CD14-positive monocyte (primary cell): ENCODE data around the gene STX8. TPM values are rescaled to one million over a fixed set of nuclear protein-coding genes. Genes with fewer than 3 reads are reported as not detected.

ENCODE experiments used
- DNase-seq, 3 donors: peaks; one replicate each; pipeline ENCODE4 v3.0.0-alpha.2; 2011 to 2022
- H2AFZ ChIP-seq: 2 replicates; pipeline ENCODE4 v1.6.0; 2012; ENCODE audit warnings: mild to moderate bottlenecking, low read depth, low read length, inconsistent platforms; ENCODE audit not compliant: insufficient read depth, poor library complexity, severe bottlenecking
- H3K27ac ChIP-seq, 2 donors: 1 replicate in 1 of 2; 2 replicates in 1 of 2; pipeline ENCODE4 v1.5.1; 2012 to 2013; ENCODE audit warnings: low read length in 2 of 2, control low read depth in 1 of 2, inconsistent platforms in 1 of 2, low read depth in 1 of 2, mild to moderate bottlenecking in 1 of 2
- H3K27me3 ChIP-seq, 2 donors: one replicate each; pipeline versions ENCODE4 v1.6.0 to v1.6.1; 2011 to 2013; ENCODE audit warnings: low read length in 2 of 2; ENCODE audit not compliant: control insufficient read depth in 2 of 2, insufficient read depth in 2 of 2
- H3K36me3 ChIP-seq, 2 donors: replicated peaks in 1 of 2; 1 replicate in 1 of 2; 2 replicates in 1 of 2; pipeline versions ENCODE4 v1.5.1 to v1.6.1; 2012 to 2013; ENCODE audit warnings: low read length in 2 of 2, control low read depth in 1 of 2, inconsistent platforms in 1 of 2, mild to moderate bottlenecking in 1 of 2; ENCODE audit not compliant: insufficient read depth in 2 of 2, control insufficient read depth in 1 of 2
- H3K4me1 ChIP-seq, 2 donors: 1 replicate in 1 of 2; 2 replicates in 1 of 2; pipeline versions ENCODE4 v1.5.1 to v1.6.1; 2012 to 2013; ENCODE audit warnings: low read length in 2 of 2, control low read depth in 1 of 2, inconsistent platforms in 1 of 2, mild to moderate bottlenecking in 1 of 2, moderate library complexity in 1 of 2; ENCODE audit not compliant: insufficient read depth in 2 of 2, control insufficient read depth in 1 of 2
- H3K4me2 ChIP-seq: replicated peaks from 2 replicates; pipeline ENCODE3; 2012; ENCODE audit warnings: low read length, moderate library complexity, mild to moderate bottlenecking; ENCODE audit not compliant: poor library complexity, severe bottlenecking; ENCODE audit errors: extremely low read depth
- H3K4me3 ChIP-seq, 3 experiments: fragments of 200-600 bp in 1 of 3; sonication (generic) in 1 of 3; replicated peaks in 1 of 3; 1 replicate in 2 of 3; 2 replicates in 1 of 3; pipeline ENCODE4 v1.5.1; 2011 to 2013; ENCODE audit warnings: low read length in 3 of 3, mild to moderate bottlenecking in 3 of 3, control low read depth in 2 of 3, low read depth in 2 of 3, inconsistent platforms in 1 of 3, moderate library complexity in 1 of 3
- H3K79me2 ChIP-seq: 2 replicates; pipeline ENCODE4 v1.6.0; 2012; ENCODE audit warnings: mild to moderate bottlenecking, control low read depth, inconsistent platforms, low read length, moderate library complexity; ENCODE audit not compliant: insufficient read depth
- H3K9ac ChIP-seq: 2 replicates; pipeline ENCODE4 v1.6.0; 2017; ENCODE audit warnings: low read length, mild to moderate bottlenecking; ENCODE audit not compliant: insufficient read depth, poor library complexity, severe bottlenecking
- H3K9me3 ChIP-seq, 2 donors: replicated peaks in 1 of 2; 1 replicate in 1 of 2; 2 replicates in 1 of 2; pipeline versions ENCODE4 v1.5.1 to v1.6.1; 2012 to 2013; ENCODE audit warnings: low read length in 2 of 2, control low read depth in 1 of 2; ENCODE audit not compliant: control insufficient read depth in 1 of 2, insufficient read depth in 1 of 2
- H4K20me1 ChIP-seq: 2 replicates; pipeline ENCODE4 v1.6.0; 2012; ENCODE audit warnings: mild to moderate bottlenecking, low read length, control low read depth, moderate library complexity; ENCODE audit not compliant: insufficient read depth
- H3K27ac Mint-ChIP-seq, 7 donors: one replicate each; pipeline ENCODE4 v1.8.0; 2020; ENCODE audit warnings: mild to moderate bottlenecking in 7 of 7, mixed read lengths in 7 of 7, moderate library complexity in 6 of 7, inconsistent platforms in 2 of 7
- H3K27me3 Mint-ChIP-seq, 3 donors: one replicate each; pipeline ENCODE4 v1.8.0; 2021 to 2022; ENCODE audit warnings: low read depth in 3 of 3, mild to moderate bottlenecking in 3 of 3, mixed read lengths in 3 of 3, moderate library complexity in 3 of 3, inconsistent platforms in 1 of 3
- H3K36me3 Mint-ChIP-seq, 2 donors: one replicate each; pipeline ENCODE4 v1.8.0; 2020; ENCODE audit warnings: mixed read lengths in 2 of 2, inconsistent platforms in 1 of 2, mild to moderate bottlenecking in 1 of 2
- H3K4me1 Mint-ChIP-seq: one replicate; pipeline ENCODE4 v1.8.0; 2020; ENCODE audit warnings: mild to moderate bottlenecking, mixed read lengths
- H3K4me3 Mint-ChIP-seq, 2 donors: one replicate each; pipeline ENCODE4 v1.8.0; 2020; ENCODE audit warnings: mild to moderate bottlenecking in 2 of 2, mixed read lengths in 2 of 2, moderate library complexity in 1 of 2
- H3K9me3 Mint-ChIP-seq, 7 donors: one replicate each; pipeline ENCODE4 v1.8.0; 2020 to 2022; ENCODE audit warnings: mixed read lengths in 7 of 7, mild to moderate bottlenecking in 6 of 7, moderate library complexity in 6 of 7, inconsistent platforms in 2 of 7
- CTCF ChIP-seq: fragments of 200-600 bp; IDR thresholded peaks from one replicate; pipeline ENCODE4 v1.8.0; 2022; ENCODE audit warnings: antibody characterized with exemption, mild to moderate bottlenecking
- WGBS: methylation state at CpG from one replicate; pipeline ENCODE4 v1.1.5; 2013; ENCODE audit warnings: missing lambda C conversion rate; ENCODE audit not compliant: insufficient coverage; 5-methylcytosine and 5-hydroxymethylcytosine counted together
- intact Hi-C, 2 donors: fragments of 100-400 bp; cut with micrococcal nuclease; formaldehyde crosslinking; loops; one replicate each; pipeline versions ENCODE4 v1.15.0 to v1.15.1; 2023
- polyA plus RNA-seq, 3 donors: library from polyadenylated mRNA; depleted of rRNA in 1 of 3; unstranded in 2 of 3; stranded (reverse) in 1 of 3; fragments of 300-500 nt in 2 of 3; fragments of >200 nt in 1 of 3; fragmentation: Illumina TruSeq in 2 of 3; gene quantifications; 1 replicate in 2 of 3; 2 replicates in 1 of 3; pipeline ENCODE4 v1.2.3, GENCODE V29; 2012 to 2021

STX8 gene
- polyA plus RNA-seq, 3 donors: 44.4 to 170 (median 142) TPM

- H3K27me3 Mint-ChIP-seq: peaks cover 0 to 1% (median 0%) of the 10 kb centered on the region in 3 donors
- H3K79me2 ChIP-seq: no peaks in the 10 kb centered on the region
- H3K4me3 Mint-ChIP-seq: no peak overlapping the region
- H3K9me3 ChIP-seq: peaks cover 8 to 18% of the 10 kb centered on the region in 2 donors
- DNase-seq: no peak
- H3K4me2 ChIP-seq: no peak overlapping the region
- intact Hi-C loops: no loop called here
- peaks cover 0 to 8% of the 10 kb centered on the region in 2 donors for H3K36me3 ChIP-seq
- H3K27ac Mint-ChIP-seq: peak overlapping the region in 3 of 7 donors; percentile 26 to 33 (median 30)
- H3K4me1 ChIP-seq: no peaks in the 10 kb centered on the region
- H3K27me3 ChIP-seq: no peaks in the 10 kb centered on the region
- H3K9ac ChIP-seq: no peak overlapping the region
- no peaks in the 10 kb centered on the region for H4K20me1 ChIP-seq
- H3K27ac ChIP-seq: no peak overlapping the region
- no peak for TF ChIP-seq CTCF
- no CpG with 5 or more reads among the region's 2 CpGs for WGBS
- no peak overlapping the region for H2AFZ ChIP-seq
- H3K36me3 Mint-ChIP-seq: peaks cover 2 to 6% of the 10 kb centered on the region in 2 donors
- H3K4me1 Mint-ChIP-seq: peaks cover 4% of the 10 kb centered on the region
- peaks cover 14 to 35% (median 19%) of the 10 kb centered on the region in 7 donors for H3K9me3 Mint-ChIP-seq
- H3K4me3 ChIP-seq: no peak overlapping the region
Observed at GRCh38 chr17:9336817-9337216, 238.8 kb downstream of the STX8 start.

- Histone ChIP-seq H3K4me3 (no peak overlapping the region), H3K27ac (no peak overlapping the region), H3K27me3 (no peaks in the 10 kb centered on the region), H3K9me3 (peaks cover 8 to 18% of the 10 kb centered on the region in 2 donors), H3K9ac (no peak overlapping the region), H3K36me3 (peaks cover 0 to 8% of the 10 kb centered on the region in 2 donors), H3K4me1 (no peaks in the 10 kb centered on the region), H2AFZ (no peak overlapping the region), H3K79me2 (no peaks in the 10 kb centered on the region), H3K4me2 (no peak overlapping the region), H4K20me1 (no peaks in the 10 kb centered on the region)
- no peak overlapping the region for H3K27ac Mint-ChIP-seq
- H3K4me1 Mint-ChIP-seq: peaks cover 4% of the 10 kb centered on the region
- intact Hi-C loops: no loop called here
- no peak for TF ChIP-seq CTCF
- no peak overlapping the region for H3K4me3 Mint-ChIP-seq
- H3K9me3 Mint-ChIP-seq: peaks cover 14 to 35% (median 19%) of the 10 kb centered on the region in 7 donors
- peaks cover 0 to 1% (median 0%) of the 10 kb centered on the region in 3 donors for H3K27me3 Mint-ChIP-seq
- H3K36me3 Mint-ChIP-seq: peaks cover 2 to 6% of the 10 kb centered on the region in 2 donors
- WGBS: 96% methylated on average over 3 of the region's 10 CpGs
- no peak for DNase-seq
Observed at GRCh38 chr17:9334536-9335446, 240.8 kb downstream of the STX8 start.
